Frontal cortex (tissue), 4 donors: Measurements from ENCODE around the gene AFF3. TPM values are rescaled to one million over a fixed set of nuclear protein-coding genes. Genes with fewer than 3 reads are reported as not detected.

Experiments used
- DNase-seq, 2 donors: peaks; one replicate each; pipeline ENCODE4 v3.0.0; 2012; ENCODE audit warnings: low spot score in 2 of 2
- FAIRE-seq: peaks from 2 replicates; lab custom pipeline; 2012; peaks lifted over from hg19 to GRCh38; lab: Jason Lieb, UNC
- total RNA-seq: library from RNA; depleted of rRNA; stranded (reverse); fragments of >200 nt; gene quantifications from one replicate; pipeline ENCODE4 v1.2.3, GENCODE V29; 2014
- donor health status: control.
- donor health status: control.
- donor health status: control.

The AFF3 gene
- total RNA-seq, 1 donor from 2014 or later = 56.7 TPM

DNA sequence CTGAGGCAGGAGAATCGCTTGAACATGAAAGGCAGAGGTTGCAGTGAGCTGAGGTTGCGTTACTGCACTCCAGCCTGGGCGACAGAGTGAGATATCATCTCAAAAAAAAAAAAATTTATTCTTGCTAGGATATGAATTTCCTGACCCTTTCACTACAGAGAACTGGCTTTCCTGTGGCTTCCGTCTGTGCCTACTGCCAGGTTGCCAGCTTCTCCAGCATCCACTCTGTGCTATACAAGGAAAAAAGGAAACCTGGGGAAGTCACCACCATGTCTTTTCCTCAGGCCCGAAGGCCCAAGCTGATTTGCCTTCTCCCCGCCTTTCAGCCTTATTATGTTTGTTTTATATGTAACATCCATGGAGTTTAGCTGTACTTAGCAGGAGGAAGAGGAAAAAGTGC, 530.6 kb downstream of the AFF3 start:
- DNase-seq = no peak
- FAIRE-seq = no peak

GRCh38 chr2:99611034-99611433, 531.4 kb downstream of the AFF3 start:
- DNase-seq = no peak
- FAIRE-seq = no peak

DNA sequence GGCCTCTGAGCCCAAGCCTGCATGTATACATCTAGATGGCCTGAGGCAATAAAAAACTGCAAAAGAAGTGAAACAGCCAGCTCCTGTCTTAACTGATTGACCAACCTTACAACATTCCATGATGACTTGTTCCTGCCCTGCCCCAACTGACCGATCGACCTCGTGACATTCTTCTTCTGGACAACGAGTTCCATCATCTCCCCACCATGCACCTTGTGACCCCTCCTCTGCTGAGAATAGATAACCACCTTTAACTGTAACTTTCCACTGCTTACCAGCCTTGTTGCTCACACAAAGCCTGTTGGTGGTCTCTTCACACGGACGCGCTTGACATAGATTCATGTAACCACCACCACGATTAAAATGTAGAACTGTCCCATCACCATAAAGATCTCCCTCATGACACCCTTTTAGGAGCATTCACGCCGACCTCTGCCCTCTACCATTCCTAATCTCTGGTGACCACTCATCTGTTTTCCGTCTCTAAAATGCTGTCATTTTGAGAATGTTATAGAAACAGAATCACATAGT, 532.5 kb downstream of the AFF3 start:
- FAIRE-seq (no peak), DNase-seq (no peak)

- no peak for FAIRE-seq
- DNase-seq = no peak
Measured at GRCh38 chr2:99608861-99609260, 533.5 kb downstream of the AFF3 start.

DNA sequence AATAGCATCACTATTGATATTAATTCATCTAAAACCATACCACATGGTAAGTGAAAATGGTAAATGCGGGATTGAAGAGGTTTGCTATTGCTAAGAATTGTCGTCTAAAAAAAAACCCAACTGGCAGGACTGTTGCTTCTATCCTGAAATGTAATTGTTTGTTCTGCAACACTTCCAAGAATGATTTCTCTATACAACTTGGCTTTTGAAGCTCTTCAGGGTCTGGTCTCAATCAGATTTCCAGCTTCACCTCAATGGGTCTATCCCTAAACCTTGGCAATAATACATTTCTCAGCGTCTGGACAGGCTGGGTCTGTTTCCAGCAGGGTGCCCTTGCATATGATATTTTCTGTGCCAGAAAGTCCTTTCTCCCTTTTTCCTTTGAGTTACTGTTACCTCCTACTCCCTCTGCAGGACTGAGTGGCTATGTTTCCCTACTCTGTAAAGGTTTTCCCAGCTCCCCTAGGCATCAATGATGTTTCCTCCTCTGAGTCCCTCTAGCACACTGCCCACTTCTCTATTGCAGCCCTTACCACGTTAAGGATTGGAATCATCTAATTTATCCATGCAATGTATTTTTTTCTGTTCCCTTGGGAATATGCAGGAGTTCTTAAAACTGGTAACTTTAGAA, 534.4 kb downstream of the AFF3 start:
- FAIRE-seq (no peak), DNase-seq (no peak)

DNA sequence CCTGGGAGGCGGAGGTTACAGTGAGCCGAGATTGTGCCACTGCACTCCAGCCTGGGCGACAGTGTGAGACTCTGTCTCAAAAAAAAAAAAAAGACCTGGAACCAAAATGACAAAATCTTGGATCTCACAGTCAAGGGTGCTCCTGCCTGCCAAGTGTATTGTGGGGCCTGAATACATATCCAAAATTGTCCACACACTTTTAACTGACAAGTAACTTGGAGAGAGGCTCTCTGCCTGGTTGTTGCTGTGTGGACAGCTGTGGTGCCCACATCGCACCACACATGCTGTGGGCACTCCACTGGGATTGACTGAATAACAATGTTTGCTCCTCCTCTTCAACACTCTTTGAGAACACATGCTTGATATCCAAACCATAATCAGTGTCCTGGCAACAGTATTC, 534.9 kb downstream of the AFF3 start:
- DNase-seq = no peak
- no peak for FAIRE-seq

DNA sequence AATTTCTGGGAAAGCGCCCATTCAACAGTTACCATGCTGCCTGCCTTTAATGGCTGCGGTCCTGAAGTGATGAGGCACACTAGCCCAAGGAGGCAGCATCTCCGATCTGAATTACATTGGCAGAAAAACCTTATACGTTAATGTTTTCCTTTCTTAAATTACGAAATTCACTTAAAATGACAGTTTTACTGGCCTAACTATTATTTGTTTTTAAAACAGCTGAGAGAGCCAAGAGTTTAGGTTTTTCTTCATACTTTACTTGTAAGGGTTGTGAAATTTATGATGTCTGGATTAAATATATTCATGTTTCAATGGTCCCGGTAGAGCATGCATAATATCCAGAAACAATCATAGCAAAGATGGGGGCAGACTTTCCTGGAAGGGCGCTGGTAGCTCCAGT, 537.4 kb downstream of the AFF3 start:
- DNase-seq = no peak
- no peak for FAIRE-seq

- no peak for FAIRE-seq
Measured at GRCh38 chr2:99602476-99602875, 539.9 kb downstream of the AFF3 start.

GRCh38 chr2:99600981-99601651, 541.3 kb downstream of the AFF3 start:
- DNase-seq (no peak), FAIRE-seq (no peak)

More at GRCh38 chr2:99602476-99602875, 539.9 kb downstream of the AFF3 start:
- DNase-seq = no peak

DNA sequence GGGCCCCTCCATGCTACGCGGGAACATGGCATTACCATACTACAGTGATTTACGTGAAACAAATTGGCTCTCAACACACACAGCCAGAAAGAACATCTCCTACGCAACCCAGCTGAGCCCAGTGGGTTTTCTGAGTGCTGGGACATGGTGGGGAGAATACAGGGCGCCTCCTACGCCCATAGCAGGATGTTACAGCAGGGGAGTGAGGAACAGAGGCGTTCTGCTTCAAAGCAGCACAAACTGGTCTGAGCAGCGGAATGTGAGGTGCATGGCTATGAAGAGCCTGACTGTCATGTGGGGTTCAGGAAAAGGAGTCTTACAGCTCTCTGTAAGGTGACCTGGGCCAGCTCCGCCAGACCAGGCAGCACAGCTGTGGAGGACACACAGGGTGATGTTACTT, 543.9 kb downstream of the AFF3 start:
- no peak for FAIRE-seq
- DNase-seq = no peak

DNA sequence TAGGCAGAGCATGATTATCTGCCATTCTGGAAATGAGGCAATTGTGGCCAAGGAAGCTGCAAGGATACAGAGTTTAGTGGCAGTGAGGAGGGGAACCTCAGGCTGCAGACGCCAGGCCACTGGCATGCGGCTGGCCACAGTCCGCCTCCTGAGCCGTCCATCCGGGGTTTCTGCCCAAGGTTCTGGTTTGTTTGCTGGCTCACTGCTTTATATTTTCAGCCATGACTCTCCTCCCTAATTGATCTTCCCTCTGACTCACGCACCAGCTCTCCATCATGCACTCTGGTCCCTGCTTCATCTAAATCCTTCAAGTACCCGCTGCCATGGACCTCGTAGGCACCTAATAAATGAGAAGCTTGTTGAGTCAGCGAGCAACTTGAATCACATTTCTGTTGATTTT, 544.8 kb downstream of the AFF3 start:
- DNase-seq (no peak), FAIRE-seq (no peak)

DNA sequence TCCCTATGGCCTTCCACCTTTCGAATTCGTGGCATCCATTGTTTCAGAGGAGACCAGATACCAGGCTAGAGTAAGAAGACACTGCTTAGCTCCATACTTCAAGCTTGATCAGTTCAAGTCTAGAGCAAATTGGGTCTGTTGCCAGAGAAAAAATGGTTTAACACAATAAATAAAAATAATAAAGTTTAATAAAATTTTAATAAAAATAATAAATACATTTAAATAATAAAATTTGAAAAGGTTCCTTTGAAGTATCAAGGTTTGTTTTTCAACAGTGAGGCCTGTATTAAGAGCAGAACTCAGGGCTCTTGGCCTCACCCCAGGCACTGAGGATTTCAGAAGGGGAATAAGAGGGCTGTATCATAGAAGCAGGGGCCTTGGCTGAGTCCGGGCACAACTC, 547.0 kb downstream of the AFF3 start:
- no peak for DNase-seq
- FAIRE-seq = no peak

DNA sequence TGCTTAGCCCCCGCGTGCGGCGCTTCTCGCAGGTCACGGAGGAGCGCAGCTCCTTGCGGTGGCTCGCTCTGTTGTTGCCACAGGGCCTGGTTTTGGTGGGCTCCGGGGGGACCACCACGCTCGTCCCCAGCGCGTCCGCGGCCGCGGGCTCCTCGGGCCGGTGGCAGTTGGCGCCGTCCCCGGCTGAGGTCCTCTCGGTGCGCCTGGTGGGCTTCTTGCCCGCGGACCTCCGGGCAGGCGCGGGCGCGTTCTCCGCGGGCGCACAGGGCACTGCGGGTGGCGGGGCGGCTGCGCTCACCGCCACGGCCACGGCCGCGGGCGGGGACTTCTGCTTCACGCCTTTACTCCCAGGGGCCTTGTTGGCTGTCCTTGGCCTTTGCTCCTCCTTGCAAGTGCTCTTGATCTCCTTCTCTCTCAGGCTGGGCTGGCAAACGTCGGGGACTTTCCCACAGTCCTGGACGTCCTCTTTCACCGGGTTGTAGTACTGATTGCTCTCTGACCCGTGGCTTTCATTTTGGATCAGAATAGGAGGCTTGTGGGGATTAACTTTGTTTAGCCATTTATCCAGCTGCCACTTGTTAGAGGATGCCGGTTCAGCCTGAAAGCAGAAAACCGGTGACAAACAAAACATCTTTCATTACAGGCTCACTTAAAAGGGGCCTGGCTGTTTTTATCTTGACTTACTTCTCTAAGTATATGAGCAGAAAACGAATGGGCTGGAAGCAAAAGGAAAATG, 548.5 kb downstream of the AFF3 start:
- FAIRE-seq (no peak), DNase-seq (no peak)

DNA sequence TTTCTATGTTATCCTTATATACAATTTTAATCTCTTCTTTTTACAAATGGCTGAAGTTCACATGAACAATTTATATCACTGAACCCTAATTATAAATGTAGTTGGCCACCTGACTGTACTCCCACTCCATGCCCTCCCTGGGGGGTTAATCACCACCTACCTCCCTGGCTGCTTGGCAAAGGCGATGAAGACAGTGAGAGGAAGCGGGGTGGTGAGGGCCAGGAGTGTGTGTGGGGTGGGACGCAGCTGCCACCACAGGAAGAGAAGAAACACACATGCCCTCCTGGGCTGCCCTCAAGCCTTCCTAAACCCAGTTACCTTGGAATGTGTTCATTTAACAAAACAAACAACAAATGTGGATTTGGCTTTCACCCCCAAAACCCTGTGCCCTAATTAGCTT, 565.6 kb downstream of the AFF3 start:
- FAIRE-seq = no peak
- no peak for DNase-seq

DNA sequence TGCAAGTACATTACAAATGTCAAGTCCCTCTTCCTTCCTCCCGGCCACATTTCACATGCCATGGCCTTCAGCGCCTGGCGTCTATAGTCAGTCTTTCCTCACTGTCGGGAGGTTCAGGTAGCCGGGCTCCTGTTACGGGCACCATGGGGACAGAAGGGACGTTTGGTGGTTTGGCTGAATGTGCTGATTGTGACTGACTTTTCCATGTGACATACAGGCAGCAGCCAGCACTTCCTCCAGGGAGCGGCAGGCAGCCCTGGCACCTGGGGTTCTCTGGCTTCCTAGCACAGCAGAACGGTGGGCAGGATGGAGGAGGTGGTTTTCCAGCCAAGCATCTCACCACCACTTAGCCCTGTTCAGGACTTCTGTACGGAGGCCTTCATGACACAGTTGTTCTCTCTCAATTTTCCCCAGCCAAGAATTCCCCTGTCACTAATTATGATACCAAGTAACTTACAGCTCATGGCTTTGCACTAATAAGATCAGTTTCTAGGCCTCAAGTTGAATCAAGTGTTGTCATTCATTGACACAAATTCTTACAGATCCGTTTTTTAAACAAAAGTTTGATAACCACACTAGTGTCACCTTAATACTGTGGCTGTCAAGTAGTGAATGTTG, 568.6 kb downstream of the AFF3 start:
- DNase-seq = no peak
- no peak for FAIRE-seq

DNA sequence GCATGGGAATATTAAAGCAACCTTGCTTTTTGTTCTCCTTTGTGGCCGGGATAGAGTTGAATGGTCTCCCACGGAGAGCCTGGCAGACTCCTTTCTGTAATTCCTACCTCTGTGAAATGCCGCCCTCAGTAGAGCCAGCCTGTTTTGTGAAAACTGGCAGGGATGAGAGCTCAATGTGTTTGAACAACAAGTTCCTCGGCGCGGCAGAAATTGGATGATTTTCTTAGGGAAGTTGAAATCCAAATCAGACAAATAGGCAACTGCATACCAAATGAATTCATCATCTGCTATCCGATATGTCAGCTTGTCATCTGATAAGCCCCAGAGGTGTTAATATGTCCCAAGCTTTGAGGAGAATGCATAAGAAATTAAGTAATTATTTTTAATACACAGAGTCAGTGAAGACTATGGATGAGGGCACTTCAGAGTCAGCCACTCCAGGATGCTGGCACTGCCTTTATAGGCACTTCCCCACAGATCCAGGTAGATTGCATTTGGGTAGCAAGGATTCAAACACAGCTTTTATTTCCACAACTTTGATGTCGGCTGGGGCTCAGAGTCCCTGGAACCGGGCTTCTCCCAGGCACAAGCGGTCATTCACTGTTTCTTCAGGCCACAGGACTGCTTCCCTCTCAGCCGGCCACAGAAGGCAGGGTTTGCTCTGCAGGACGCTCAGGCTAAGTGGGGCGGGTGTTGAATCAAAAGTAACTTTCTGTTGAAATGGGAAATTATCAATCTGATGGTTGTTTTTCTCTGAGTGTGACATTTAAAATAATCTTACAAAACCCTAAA, 569.8 kb downstream of the AFF3 start:
- DNase-seq (no peak), FAIRE-seq (no peak)

- no peak for DNase-seq
- no peak for FAIRE-seq
Measured at GRCh38 chr2:99571954-99572353, 570.4 kb downstream of the AFF3 start.

- FAIRE-seq (no peak), DNase-seq (no peak)
Measured at GRCh38 chr2:99571533-99571932, 570.9 kb downstream of the AFF3 start.

DNA sequence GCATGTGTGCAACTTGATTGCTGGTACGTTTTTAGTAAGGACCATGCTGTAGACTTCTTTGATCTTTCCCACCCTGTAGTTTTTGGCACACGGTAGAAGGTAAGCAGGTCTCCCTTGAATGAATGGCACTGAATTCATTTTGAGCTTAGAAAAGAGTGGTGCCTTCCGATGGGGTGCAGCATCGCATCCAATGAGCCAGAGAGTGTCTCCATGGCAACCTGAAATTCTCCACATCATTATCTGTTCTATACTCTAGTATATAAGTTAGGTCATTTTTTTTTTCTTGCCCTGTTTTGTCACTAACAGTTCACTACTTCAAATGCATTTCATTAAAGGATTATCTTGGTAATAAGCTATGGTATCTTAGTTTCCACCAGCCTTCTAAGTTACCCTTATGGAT, 571.4 kb downstream of the AFF3 start:
- no peak for FAIRE-seq
- no peak for DNase-seq

- DNase-seq (no peak), FAIRE-seq (no peak)
Measured at GRCh38 chr2:99569386-99569785, 573.0 kb downstream of the AFF3 start.
